CD4-positive, alpha-beta T cell treated with Interleukin-2 at 100 ng/mL for 4 hours (primary cell): ENCODE measurements around the gene TMEM239.
"Not testable (repeated sequence)": the region's sequence is repeated elsewhere in the genome, so short reads cannot be mapped to it uniquely, and the experiment has no call there.

Experiments used
- DNase-seq: peaks from one replicate; pipeline ENCODE4 v3.0.0-alpha.2; 2020; ENCODE audit warnings: low spot score

The TMEM239 gene

DNA sequence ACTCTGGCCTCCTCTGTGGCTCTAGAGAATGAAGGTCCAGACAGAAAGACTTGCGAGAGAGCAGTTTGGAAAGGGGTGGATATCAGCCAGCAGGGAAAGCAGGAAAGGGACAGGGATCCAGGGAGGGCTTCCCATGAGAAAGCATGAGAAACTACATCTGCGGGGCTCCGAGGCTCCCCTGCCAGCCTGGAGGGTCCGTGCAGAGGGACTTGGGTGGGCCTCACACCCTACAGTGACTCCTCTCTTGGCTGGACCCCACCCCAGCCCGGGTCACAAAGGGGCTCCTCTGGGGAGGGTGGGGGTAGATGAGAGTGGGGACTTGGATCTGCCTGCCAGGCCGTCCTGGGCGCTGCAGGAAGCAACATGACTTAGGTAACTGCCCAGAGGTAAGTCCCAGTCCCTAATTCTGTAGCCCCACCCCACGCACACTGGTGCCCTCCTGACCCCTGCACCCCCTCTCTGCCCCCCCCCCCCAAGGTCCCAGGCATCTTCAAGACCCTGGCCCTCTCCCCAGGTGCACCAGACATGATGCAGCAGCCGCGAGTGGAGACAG is at the start of gene TMEM239:
TSS of gene TMEM239 (plus strand) at position 335 of the 553 bp plus-strand sequence. CDS start at position 526, 191 bp downstream.
- DNase-seq, result no peak

- no peak for DNase-seq
Measured at GRCh38 chr20:2767768-2768631, 48.2 kb upstream of the TMEM239 start.

DNA sequence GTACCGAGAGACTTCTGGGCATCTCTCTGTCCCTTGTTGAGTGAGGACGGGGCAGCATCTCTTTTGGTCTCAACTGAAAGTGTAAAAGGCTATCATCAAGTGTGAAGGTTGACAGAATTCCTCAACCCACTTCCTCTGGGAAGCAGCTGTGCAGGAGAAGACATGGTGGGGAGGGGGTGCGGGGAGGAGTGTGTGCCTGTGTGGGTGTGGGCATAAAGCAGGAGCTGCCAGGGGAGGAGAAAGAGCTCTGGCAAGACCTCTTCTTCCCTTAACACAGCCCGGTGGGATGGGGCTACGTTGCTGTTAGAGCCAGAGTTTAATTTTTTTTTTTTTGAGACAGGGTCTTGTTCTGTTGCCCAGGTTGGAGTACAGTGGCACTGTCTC is 47.5 kb upstream of the TMEM239 start:
- no peak for DNase-seq

DNA sequence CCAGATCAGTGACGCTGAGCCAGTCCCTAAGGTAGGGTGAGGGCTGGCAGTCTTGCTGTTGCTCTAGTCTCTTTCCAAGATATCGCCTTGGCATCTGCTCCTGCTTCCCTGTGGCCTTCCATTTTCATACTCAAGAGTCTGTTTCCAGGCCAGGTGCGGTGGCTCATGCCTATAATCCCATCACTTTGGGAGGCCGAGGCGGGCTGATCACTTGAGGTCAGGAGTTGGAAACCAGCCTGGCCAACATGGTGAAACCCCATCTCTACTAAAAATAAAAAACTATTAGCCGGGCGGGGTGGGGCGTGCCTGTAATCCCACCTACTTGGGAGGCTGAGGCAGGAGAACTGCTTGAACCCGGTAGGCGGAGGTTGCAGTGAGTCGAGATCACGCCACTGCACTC is 46.1 kb upstream of the TMEM239 start:
- DNase-seq, result not testable (repeated sequence)

DNA sequence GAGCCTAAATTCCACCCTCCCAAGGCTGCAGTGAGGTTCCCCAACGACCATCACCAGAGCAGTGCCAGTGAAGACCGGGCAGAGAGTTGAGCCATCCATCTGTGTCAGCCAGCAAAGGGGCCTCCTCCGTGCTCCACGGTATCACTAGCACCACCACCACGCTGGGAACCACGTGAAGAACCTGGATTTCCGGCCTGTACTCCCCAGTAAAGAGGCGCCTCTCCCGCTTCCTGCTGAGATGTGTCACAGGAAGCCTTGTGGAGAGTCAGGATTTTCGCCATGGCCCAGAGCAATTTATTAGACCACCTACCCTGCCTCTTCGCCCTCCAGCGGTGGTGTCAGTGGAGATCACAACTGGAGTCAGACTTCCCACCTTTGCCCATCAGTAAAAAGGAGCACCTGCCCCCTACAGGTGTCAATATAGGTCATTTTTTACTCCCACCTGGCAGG is 44.5 kb upstream of the TMEM239 start:
- DNase-seq, result no peak

- no peak for DNase-seq
Measured at GRCh38 chr20:2773812-2774211, 42.4 kb upstream of the TMEM239 start.

GRCh38 chr20:2775139-2775538 is 41.0 kb upstream of the TMEM239 start:
- DNase-seq, result no peak

DNA sequence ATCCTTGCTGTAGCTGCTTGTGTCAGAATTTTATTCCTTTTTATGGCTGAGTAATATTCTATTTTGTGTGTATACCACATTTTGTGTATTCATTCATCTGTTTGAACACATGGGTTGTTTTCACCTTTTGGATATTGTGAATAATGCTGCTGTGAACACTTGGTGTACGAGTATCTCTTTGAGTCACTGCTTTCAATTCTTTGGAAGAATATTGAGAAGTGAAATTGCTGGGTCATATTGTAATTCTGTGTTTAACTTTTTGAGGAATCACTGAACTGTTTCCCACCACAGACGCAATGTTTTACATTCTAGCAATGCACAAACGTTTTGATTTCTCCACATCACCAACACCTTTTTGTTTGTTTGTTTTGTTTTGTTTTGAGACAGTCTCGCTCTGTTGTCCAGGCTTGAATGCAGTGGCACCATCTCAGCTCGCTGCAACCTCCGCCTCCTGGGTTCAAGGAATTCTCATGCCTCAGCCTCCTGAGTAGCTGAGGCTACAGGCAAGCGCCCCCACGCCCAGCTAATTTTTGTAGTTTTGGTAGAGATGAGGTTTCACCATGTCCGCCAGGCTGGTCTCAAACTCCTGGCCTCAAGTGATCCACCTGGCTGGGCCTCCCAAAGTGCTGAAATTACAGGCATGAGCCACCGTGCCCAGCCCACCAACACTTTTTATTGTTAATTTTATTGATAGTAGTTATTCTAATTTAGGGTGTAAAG is 37.4 kb upstream of the TMEM239 start:
- no peak for DNase-seq

GRCh38 chr20:2780948-2781347 is 35.2 kb upstream of the TMEM239 start:
- no peak for DNase-seq

DNA sequence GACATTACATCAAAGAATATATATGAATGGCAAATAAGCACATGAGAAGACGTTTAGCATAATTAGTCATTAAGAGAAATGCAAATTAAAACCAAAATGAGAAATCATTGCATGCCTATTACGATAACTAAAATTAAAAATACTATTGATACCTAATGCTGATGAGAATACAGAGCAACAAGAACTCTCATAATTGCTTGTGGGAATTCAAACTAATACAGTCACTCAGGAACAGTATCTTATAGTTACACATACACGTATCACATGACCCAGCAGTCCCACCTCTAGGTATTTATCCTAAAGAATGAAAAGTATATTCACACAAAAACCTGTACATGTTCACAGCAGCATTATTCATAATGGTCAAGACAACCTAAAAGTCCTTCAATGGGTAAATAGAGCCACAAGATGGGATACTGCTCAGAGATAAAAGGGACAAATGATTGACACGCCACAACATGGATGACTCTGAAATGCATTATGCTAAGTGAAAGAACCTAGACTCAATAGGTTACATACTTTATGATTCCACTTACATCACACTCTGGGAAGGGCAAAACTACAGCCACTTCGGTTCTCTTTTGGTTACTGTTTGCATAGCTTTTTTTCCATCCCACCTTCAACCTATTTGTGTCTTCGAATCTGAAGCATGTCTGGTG is 32.1 kb upstream of the TMEM239 start:
- DNase-seq, result no peak

DNA sequence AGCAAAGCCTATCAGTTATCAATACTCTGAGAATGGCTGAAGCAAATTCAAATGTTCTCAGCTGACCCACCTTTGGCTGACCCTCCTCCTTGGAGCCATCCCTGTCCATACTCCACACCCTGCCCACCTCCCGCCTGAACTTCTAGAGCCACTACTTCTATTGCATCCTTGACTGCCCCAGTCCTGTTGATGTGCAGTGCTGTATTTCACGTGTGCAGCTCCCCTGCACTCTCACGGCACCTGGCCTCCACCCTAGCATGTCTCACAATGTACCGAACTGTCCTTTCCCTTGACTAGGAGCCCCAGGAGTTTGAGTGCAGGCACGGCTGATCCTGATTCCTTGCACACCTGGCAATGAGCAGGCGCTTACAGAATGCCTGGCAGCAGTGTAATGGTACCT is 22.7 kb upstream of the TMEM239 start:
- no peak for DNase-seq

GRCh38 chr20:2794202-2794748 is 21.9 kb upstream of the TMEM239 start:
- no peak for DNase-seq

DNA sequence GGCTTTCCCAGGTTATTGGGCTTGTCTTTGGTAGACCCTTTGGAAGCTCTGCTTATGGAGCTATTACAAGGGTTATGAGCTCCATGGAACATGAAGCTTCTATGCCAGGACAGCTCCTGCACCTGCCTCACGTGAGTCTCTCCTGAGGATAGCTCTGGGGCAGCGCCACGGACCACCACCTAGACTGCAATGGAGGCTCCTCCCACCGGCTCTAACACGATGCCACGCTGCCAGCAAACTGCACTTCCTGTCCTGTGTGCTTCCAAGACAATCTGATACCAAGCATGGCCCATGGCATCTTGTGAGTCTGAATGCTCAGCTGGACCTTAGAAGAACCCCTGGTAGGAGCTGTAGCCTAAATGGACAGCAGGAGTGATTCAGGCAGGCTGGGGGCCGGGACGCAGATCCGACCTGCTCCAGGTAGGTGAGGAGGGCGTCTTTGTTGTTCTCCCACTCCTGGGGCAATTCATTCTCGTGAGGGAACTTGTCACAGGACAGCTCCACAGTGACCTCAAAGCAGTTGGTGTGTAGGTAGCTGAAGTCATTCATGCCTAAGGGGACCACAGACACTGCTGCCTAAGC is 21.2 kb upstream of the TMEM239 start:
- no peak for DNase-seq

DNA sequence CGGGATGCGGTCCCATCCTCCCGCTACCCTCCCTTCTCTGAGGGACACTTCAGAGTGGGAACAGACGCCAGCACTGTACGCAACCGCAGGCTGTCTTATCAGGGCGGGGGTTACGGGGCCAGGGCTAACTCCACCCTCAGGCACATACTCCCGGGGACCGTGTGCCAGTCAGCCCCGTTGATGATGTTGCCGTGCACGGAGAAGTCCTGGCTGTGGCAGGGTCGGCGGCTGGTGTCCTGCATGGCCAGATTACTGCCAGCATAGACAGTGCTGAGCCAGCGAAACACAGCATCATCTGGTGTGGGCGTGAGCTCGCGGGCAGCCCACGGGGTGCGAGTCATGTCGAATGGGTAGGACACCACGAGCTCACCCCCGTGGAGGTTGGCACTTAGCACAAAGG is 20.7 kb upstream of the TMEM239 start:
- no peak for DNase-seq

- DNase-seq, result no peak
Measured at GRCh38 chr20:2796011-2796660, 20.0 kb upstream of the TMEM239 start.

DNA sequence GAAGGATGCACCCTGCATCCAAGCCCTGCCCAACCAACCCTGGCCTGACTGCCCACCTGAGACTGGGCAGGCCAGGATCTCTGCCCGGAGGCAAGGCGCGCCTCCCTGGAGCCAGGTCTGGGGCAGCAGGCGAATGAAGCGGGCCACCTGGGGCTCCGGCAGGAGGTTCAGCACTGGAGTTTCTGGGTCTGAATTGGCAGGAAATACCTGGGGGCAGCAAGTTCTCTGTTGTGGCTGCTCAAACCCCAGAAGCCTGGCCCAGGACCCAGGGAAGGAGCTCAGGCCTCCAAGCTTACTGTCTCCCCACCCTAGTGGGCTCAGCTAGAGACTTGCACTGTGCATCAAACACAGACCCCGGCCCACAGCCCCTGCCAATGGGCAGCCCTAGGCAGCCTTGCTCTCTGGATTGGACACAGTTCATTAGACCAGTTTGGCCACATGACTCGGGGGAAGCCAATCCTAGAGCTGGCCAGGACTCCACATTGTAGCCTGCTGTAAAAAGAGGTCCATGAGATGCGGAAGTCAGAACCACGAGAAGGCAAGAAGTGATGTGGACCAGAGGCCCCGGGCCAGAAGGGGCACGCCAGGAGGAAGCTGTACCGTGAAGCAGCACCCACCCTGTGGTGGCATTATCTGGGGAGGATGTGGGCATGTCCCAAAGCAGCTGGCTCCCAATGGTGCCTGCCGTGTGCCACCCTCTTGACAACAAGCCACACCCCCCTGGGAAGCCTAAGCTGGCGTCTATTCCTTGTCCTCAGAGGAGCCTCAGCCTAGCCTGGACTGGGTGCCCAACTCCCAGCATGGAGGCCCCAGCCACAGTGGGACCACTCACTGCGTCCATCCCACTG is 18.8 kb upstream of the TMEM239 start:
- DNase-seq, result no peak

DNA sequence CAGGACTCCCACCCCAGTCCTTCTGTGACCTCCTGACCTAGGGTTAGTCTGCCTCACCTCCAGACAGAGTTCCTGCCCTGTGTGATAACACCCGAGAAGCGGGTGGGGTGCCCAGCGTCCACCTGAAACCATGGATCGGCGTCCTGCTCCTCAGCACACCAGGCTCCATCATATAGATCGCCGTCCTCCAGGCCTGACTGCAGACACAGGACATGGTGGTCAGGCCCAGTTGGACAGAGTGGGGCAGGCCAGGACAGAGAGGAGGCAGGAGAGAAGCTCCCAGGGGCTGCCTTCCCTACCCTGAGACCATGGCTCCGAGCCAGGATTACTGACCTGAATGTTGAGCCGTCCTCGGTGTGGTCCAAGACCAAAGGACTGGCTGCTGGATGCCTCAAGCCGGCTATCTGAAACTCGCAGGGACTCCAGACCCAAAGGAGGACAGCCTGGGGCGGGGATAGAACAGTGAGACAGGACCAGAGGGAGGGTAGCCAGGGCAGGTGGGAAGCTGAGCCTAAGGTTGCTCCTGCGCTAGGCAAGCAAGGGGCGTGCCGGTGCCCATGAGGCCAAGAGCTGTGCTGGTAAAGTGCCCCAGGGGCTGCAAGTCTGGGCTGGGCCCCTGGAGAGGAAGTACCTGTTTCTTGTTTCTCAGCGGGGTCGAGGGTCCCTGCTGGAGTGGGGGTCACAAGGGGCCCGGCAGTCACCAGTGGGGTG is 17.9 kb upstream of the TMEM239 start:
- no peak for DNase-seq

DNA sequence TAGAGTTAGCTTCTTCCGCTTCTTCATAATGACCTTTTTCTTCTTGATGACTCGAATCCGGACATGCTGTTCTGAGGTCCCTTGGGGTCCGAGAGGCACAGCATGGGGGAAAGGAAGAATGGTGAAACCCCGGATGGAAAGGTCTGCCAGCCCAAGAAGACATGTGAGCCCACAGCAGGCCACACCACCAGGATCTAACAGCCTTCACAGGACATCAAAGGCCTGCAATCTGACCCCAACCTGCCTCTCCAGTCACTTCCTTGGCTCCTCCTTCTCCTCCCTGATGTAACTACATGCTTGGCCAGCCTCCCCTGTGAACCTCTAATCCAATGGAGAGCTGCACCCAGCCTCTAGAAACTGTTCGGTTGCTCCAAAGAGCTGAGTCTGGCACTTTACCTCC is 17.4 kb upstream of the TMEM239 start:
- no peak for DNase-seq

GRCh38 chr20:2799271-2799670 is 16.9 kb upstream of the TMEM239 start:
- no peak for DNase-seq
